Measurements from ENCODE around the gene MAP3K21. TPM values are rescaled to one million over a fixed set of nuclear protein-coding genes. Genes with fewer than 3 reads are reported as not detected.

Gene MAP3K21
- total RNA-seq, 4 donors from 2014 or later = 0.34 to 0.66 (median 0.43) TPM

GRCh38 chr1:233320023-233320422 lies 7.5 kb upstream of the MAP3K21 start:
- H3K9me3 ChIP-seq = no peaks in the 10 kb centered on the region
- no peaks in the 10 kb centered on the region for H3K4me1 ChIP-seq
- no peak overlapping the region for H3K27ac ChIP-seq (replicated peaks in 1 of 4)
- TF ChIP-seq EP300 (IDR thresholded peaks at IDR 0.05) (no peak), CTCF (IDR thresholded peaks at IDR 0.05) (no peak), POLR2AphosphoS5 (IDR thresholded peaks at IDR 0.05) (no peak), POLR2A (IDR thresholded peaks at IDR 0.05; ENCODE audit: low read depth) (no peak)
- DNase-seq (ENCODE audit: extremely low spot score) = no peak
- H3K4me3 ChIP-seq = no peak overlapping the region
- H3K36me3 ChIP-seq = no peaks in the 10 kb centered on the region
- no peaks in the 10 kb centered on the region for H3K27me3 ChIP-seq
- intact Hi-C loops (cut with DNase I) = no loop called here
- WGBS = 76% methylated on average over 2 of the region's 2 CpGs

GRCh38 chr1:233323718-233324117 lies 3.8 kb upstream of the MAP3K21 start:
- Histone ChIP-seq H3K4me1 (peaks cover 10 to 20% (median 19%) of the 10 kb centered on the region in 4 donors), H3K9me3 (no peaks in the 10 kb centered on the region), H3K27me3 (peaks cover 0 to 22% (median under 1%) of the 10 kb centered on the region in 4 donors), H3K4me3 (no peak overlapping the region), H3K27ac (replicated peaks in 1 of 4) (no peak overlapping the region), H3K36me3 (no peaks in the 10 kb centered on the region)
- intact Hi-C loops (cut with DNase I) = no loop called here
- no peak for TF ChIP-seq CTCF (IDR thresholded peaks at IDR 0.05)
- no peak for TF ChIP-seq EP300 (IDR thresholded peaks at IDR 0.05)
- TF ChIP-seq POLR2A (IDR thresholded peaks at IDR 0.05; ENCODE audit: low read depth) = no peak
- TF ChIP-seq POLR2AphosphoS5 (IDR thresholded peaks at IDR 0.05) = no peak
- DNase-seq (ENCODE audit: extremely low spot score) = no peak
- 95% methylated on average over 1 of the region's 1 CpG for WGBS

- peaks cover 14 to 25% (median 24%) of the 10 kb centered on the region in 4 donors for H3K4me1 ChIP-seq
- DNase-seq (ENCODE audit: extremely low spot score) = no peak
- intact Hi-C loops (cut with DNase I) = no loop called here
- no peaks in the 10 kb centered on the region for H3K9me3 ChIP-seq
- TF ChIP-seq CTCF (IDR thresholded peaks at IDR 0.05) = no peak
- no peak overlapping the region for H3K27ac ChIP-seq (replicated peaks in 1 of 4)
- peaks cover 0 to 46% (median 3%) of the 10 kb centered on the region in 4 donors for H3K27me3 ChIP-seq
- no peaks in the 10 kb centered on the region for H3K36me3 ChIP-seq
- H3K4me3 ChIP-seq = no peak overlapping the region
Observed at GRCh38 chr1:233326319-233326718, 1.2 kb upstream of the MAP3K21 start.

- peaks cover 14 to 25% (median 24%) of the 10 kb centered on the region in 4 donors for H3K4me1 ChIP-seq
- peak overlapping the region; percentile 61 to 76 (median 66) for H3K4me3 ChIP-seq
- H3K9me3 ChIP-seq = no peaks in the 10 kb centered on the region
- H3K36me3 ChIP-seq = no peaks in the 10 kb centered on the region
- TF ChIP-seq POLR2A (IDR thresholded peaks at IDR 0.05; ENCODE audit: low read depth) (no peak), CTCF (IDR thresholded peaks at IDR 0.05) (no peak), EP300 (IDR thresholded peaks at IDR 0.05) (no peak), POLR2AphosphoS5 (IDR thresholded peaks at IDR 0.05) (no peak)
- intact Hi-C loops (cut with DNase I) = no loop called here
- H3K27me3 ChIP-seq = peaks cover 0 to 52% (median 3%) of the 10 kb centered on the region in 4 donors
- DNase-seq (ENCODE audit: extremely low spot score) = peak; percentile 96
- no peak overlapping the region for H3K27ac ChIP-seq (replicated peaks in 1 of 4)
- 7% methylated on average over 40 of the region's 49 CpGs for WGBS
Observed at GRCh38 chr1:233326811-233327650, 493 bp upstream of the MAP3K21 start.
